ENCODE measurements around the gene NRP1. TPM values are rescaled to one million over a fixed set of nuclear protein-coding genes. Genes with fewer than 3 reads are reported as not detected.

Gene NRP1
- total and polyA plus RNA-seq, 2 donors (not counting 3 experiments of a cell fraction or from before 2014, with no cell fraction given) = 122 to 306 TPM

- dilution Hi-C loops (cut with MboI; ENCODE audit: extremely low pct_ligation_motif_present, low sequenced_read_pairs) = no loop called here
Measured at GRCh38 chr10:33247221-33247922, 87.1 kb downstream of the NRP1 start.

More at GRCh38 chr10:33247221-33247922, 87.1 kb downstream of the NRP1 start:
- intact Hi-C loops (cut with micrococcal nuclease) = no loop called here
- peaks cover 19 to 29% of the 10 kb centered on the region in 2 experiments for H3K36me3 ChIP-seq (ENCODE audit: control insufficient read depth in 2 of 2, extremely low read depth in 1 of 2, insufficient read depth in 2 of 2, low read length in 2 of 2)
- FAIRE-seq = no peak
- ChIA-PET CTCF (interaction anchor here (1.8 kb wide), 1 partner anchor 132 kb away, joined by 4 read pairs; no protein-coding TSS in a partner anchor), POLR2A (no interaction called here)
- H3K9me3 ChIP-seq (replicated peaks; ENCODE audit: control insufficient read depth, insufficient read depth, low read length) = no peaks in the 10 kb centered on the region
- H2AFZ ChIP-seq (ENCODE audit: low read depth, low read length) = no peak overlapping the region
- no peak overlapping the region for H3K4me2 ChIP-seq (ENCODE audit: insufficient read depth, low read length)
- peak overlapping the region; percentile 100 for H3K27ac ChIP-seq (ENCODE audit: insufficient read depth, low read depth, low read length)
- peaks cover 51% of the 10 kb centered on the region for H3K4me1 ChIP-seq (ENCODE audit: control insufficient read depth, extremely low read depth, insufficient read depth, low read length)
- no peaks in the 10 kb centered on the region for H3K27me3 ChIP-seq (ENCODE audit: control insufficient read depth in 2 of 2, insufficient read depth in 2 of 2, low read length in 2 of 2)
- no peaks in the 10 kb centered on the region for H4K20me1 ChIP-seq (replicated peaks; ENCODE audit: control insufficient read depth, extremely low read depth, insufficient read depth, low read length)
- BruUV-seq (replicated peaks) = no TSS peak
- no peak for DNase-seq (ENCODE audit: low read depth, low spot score)
- no peak overlapping the region for H3K4me3 ChIP-seq (replicated peaks in 1 of 3; ENCODE audit: insufficient read depth in 1 of 3, low read depth in 1 of 3, low read length in 3 of 3)
- TF ChIP-seq CTCF (IDR thresholded peaks at IDR 0.05; ENCODE audit: extremely low read depth in 1 of 2, insufficient read depth in 1 of 2, low read depth in 1 of 2, low read length in 2 of 2) (no peak), GATA2 (IDR thresholded peaks at IDR 0.05; ENCODE audit: insufficient read depth, insufficient read length, low read depth, low read length) (no peak), FOS (IDR thresholded peaks at IDR 0.05; ENCODE audit: borderline replicate concordance, insufficient read depth, low read length) (no peak), JUN (IDR thresholded peaks at IDR 0.05; ENCODE audit: borderline replicate concordance, insufficient read depth, insufficient read length, low read depth) (no peak), POLR2A (IDR thresholded peaks at IDR 0.05; ENCODE audit: low read depth, low read length) (no peak), POLR2AphosphoS5 (IDR thresholded peaks at IDR 0.05; ENCODE audit: insufficient read depth, low read depth, low read length) (no peak), MYC (IDR thresholded peaks at IDR 0.05; ENCODE audit: low read depth, low read length) (no peak), EZH2 (IDR thresholded peaks at IDR 0.05; ENCODE audit: borderline replicate concordance, low read depth, low read length, severe bottlenecking) (no peak)
- TF ChIP-seq, protein P1, sequence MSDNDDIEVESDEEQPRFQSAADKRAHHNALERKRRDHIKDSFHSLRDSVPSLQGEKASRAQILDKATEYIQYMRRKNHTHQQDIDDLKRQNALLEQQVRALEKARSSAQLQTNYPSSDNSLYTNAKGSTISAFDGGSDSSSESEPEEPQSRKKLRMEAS (IDR thresholded peaks at IDR 0.05; ENCODE audit: insufficient read depth, insufficient read length) = no peak
- no peaks in the 10 kb centered on the region for H3K9me1 ChIP-seq (replicated peaks; ENCODE audit: control insufficient read depth, extremely low read depth, insufficient read depth, low read length)
- H3K9ac ChIP-seq (replicated peaks; ENCODE audit: extremely low read depth, insufficient read depth, low read length) = no peak overlapping the region
- peaks cover 30% of the 10 kb centered on the region for H3K79me2 ChIP-seq (ENCODE audit: control insufficient read depth, insufficient read depth, low read length)

Measured in endothelial cell of umbilical vein (primary cell).